IMR-90 (cell line): ENCODE measurements around the gene KRT7. TPM values are rescaled to one million over a fixed set of nuclear protein-coding genes. Genes with fewer than 3 reads are reported as not detected.

Source experiments
- ATAC-seq: fragments of 200-7000 bp; cut with Tn5 transposase; 2 replicates; pipeline ENCODE4 v1.9.1; 2020; ENCODE audit warnings: low read depth, mild to moderate bottlenecking, moderate library complexity
- BruUV-seq: library from RNA; stranded (reverse); fragments of 400-500 nt; replicated peaks from 2 replicates; lab custom pipeline; 2021; lab: Mats Ljungman, UMichigan
- CTCF ChIA-PET: fragments of 300-600 bp; formaldehyde crosslinking; extraction: SDS; loops from one replicate; lab custom pipeline; 2021; ENCODE audit warnings: antibody characterized with exemption; lab: Yijun Ruan, JAX
- POLR2A ChIA-PET: fragments of 300-600 bp; sonication (Branson Sonifier 250); formaldehyde crosslinking; loops from one replicate; lab custom pipeline; 2022; ENCODE audit warnings: antibody characterized with exemption; ENCODE audit not compliant: unreplicated experiment; lab: Charles Lee
- DNase-seq: peaks from one replicate; pipeline ENCODE4 v3.0.0; 2013
- H2AFZ ChIP-seq: replicated peaks from 2 replicates; pipeline ENCODE3; 2013; ENCODE audit warnings: low read length, mild to moderate bottlenecking; ENCODE audit not compliant: poor library complexity
- H2AK5ac ChIP-seq: 2 replicates; pipeline ENCODE4 v1.6.1; 2013; ENCODE audit warnings: low read depth, low read length, inconsistent platforms
- H2AK9ac ChIP-seq: replicated peaks from 2 replicates; pipeline ENCODE3; 2013; ENCODE audit warnings: mild to moderate bottlenecking, low read depth, low read length, moderate library complexity; ENCODE audit not compliant: poor library complexity
- H2BK120ac ChIP-seq: 2 replicates; pipeline ENCODE4 v1.6.1; 2013; ENCODE audit warnings: low read depth, low read length, inconsistent platforms
- H2BK15ac ChIP-seq: 3 replicates; pipeline ENCODE4 v1.6.1; 2013; ENCODE audit warnings: low read depth, low read length, inconsistent platforms
- H2BK20ac ChIP-seq: 2 replicates; pipeline ENCODE4 v1.6.1; 2013; ENCODE audit warnings: low read depth, mild to moderate bottlenecking, inconsistent platforms, low read length, moderate library complexity
- H2BK5ac ChIP-seq: 2 replicates; pipeline ENCODE4 v1.6.1; 2013; ENCODE audit warnings: mild to moderate bottlenecking, low read depth, low read length, inconsistent platforms; ENCODE audit not compliant: poor library complexity, severe bottlenecking
- H3K14ac ChIP-seq: replicated peaks from 2 replicates; pipeline ENCODE4 v1.6.1; 2013; ENCODE audit warnings: low read depth, low read length, inconsistent platforms
- H3K18ac ChIP-seq: 2 replicates; pipeline ENCODE4 v1.6.1; 2013; ENCODE audit warnings: low read depth, low read length, control low read depth
- H3K23ac ChIP-seq: 2 replicates; pipeline ENCODE4 v1.6.1; 2013; ENCODE audit warnings: low read depth, low read length, inconsistent platforms
- H3K27ac ChIP-seq: 2 replicates; pipeline ENCODE4 v1.5.1; 2013; ENCODE audit warnings: mild to moderate bottlenecking, control low read depth, low read length; ENCODE audit not compliant: insufficient read depth
- H3K27me3 ChIP-seq: 2 replicates; pipeline ENCODE4 v1.6.1; 2013; ENCODE audit warnings: low read length; ENCODE audit not compliant: control insufficient read depth, insufficient read depth
- H3K36me3 ChIP-seq: 2 replicates; pipeline ENCODE4 v1.6.1; 2013; ENCODE audit warnings: low read length, mixed read lengths; ENCODE audit not compliant: control insufficient read depth, insufficient read depth
- H3K4ac ChIP-seq: 2 replicates; pipeline ENCODE4 v1.6.1; 2013; ENCODE audit warnings: low read depth, low read length, inconsistent platforms
- H3K4me1 ChIP-seq: 2 replicates; pipeline ENCODE4 v1.6.1; 2013; ENCODE audit warnings: low read length, mixed read lengths; ENCODE audit not compliant: control insufficient read depth, insufficient read depth
- H3K4me2 ChIP-seq: 2 replicates; pipeline ENCODE4 v1.6.1; 2013; ENCODE audit warnings: low read depth, mild to moderate bottlenecking, control low read depth, low read length, moderate library complexity
- H3K4me3 ChIP-seq: 2 replicates; pipeline ENCODE4 v1.5.1; 2013; ENCODE audit warnings: low read depth, mild to moderate bottlenecking, control low read depth, low read length, moderate library complexity; ENCODE audit not compliant: insufficient read depth
- H3K56ac ChIP-seq: 2 replicates; pipeline ENCODE4 v1.6.1; 2013; ENCODE audit warnings: low read length, inconsistent platforms; ENCODE audit not compliant: insufficient read depth; ENCODE audit errors: extremely low read depth
- H3K79me1 ChIP-seq, 2 experiments: 2 replicates each; pipeline ENCODE4 v1.6.1; 2013; ENCODE audit warnings: low read length in 2 of 2, inconsistent platforms in 1 of 2, low read depth in 1 of 2
- H3K9ac ChIP-seq: 2 replicates; pipeline ENCODE4 v1.6.1; 2013; ENCODE audit warnings: low read depth, low read length, control low read depth
- H3K9me1 ChIP-seq: 2 replicates; pipeline ENCODE4 v1.6.1; 2013; ENCODE audit warnings: low read length, inconsistent platforms; ENCODE audit not compliant: insufficient read depth
- H3K9me3 ChIP-seq: 2 replicates; pipeline ENCODE4 v1.6.1; 2013; ENCODE audit warnings: low read length; ENCODE audit not compliant: control insufficient read depth, insufficient read depth
- H4K20me1 ChIP-seq: 2 replicates; pipeline ENCODE4 v1.6.1; 2013; ENCODE audit warnings: low read length, inconsistent platforms; ENCODE audit not compliant: insufficient read depth
- H4K5ac ChIP-seq: 2 replicates; pipeline ENCODE4 v1.6.1; 2013; ENCODE audit warnings: mild to moderate bottlenecking, low read depth, low read length, control low read depth
- H4K8ac ChIP-seq, 2 experiments: 2 replicates each; pipeline ENCODE4 v1.6.1; 2013; ENCODE audit warnings: low read depth in 2 of 2, low read length in 2 of 2, control low read depth in 1 of 2, inconsistent platforms in 1 of 2
- H4K91ac ChIP-seq: 2 replicates; pipeline ENCODE4 v1.6.1; 2013; ENCODE audit warnings: low read depth, low read length, inconsistent platforms; ENCODE audit not compliant: insufficient read depth
- CEBPB ChIP-seq: IDR thresholded peaks from 2 replicates; pipeline ENCODE4 v1.6.1; 2012; ENCODE audit warnings: low read depth, low read length, improper control_type of control experiment
- NFE2L2 ChIP-seq: fragments of 150-350 bp; IDR thresholded peaks from 2 replicates; pipeline ENCODE4 v1.6.1; 2016; ENCODE audit warnings: low read depth, mild to moderate bottlenecking, low read length
- POLR2A ChIP-seq: IDR thresholded peaks from 2 replicates; pipeline ENCODE4 v1.6.1; 2012; ENCODE audit warnings: mild to moderate bottlenecking, low read depth, low read length
- WGBS, 2 experiments: methylation state at CpG; one replicate each; pipeline versions ENCODE4 v1.1.5 to v1.1.7; 2013; ENCODE audit warnings: missing lambda C conversion rate in 2 of 2; ENCODE audit not compliant: insufficient read length in 1 of 2; ENCODE audit errors: extremely low coverage in 2 of 2; 5-methylcytosine and 5-hydroxymethylcytosine counted together
- dilution Hi-C: fragments of 300-500 bp; cut with HindIII; formaldehyde crosslinking; loops from one replicate; pipeline ENCODE4 v1.14.3; 2018; ENCODE audit warnings: low sequenced_read_pairs; ENCODE audit not compliant: unreplicated experiment
- in situ Hi-C: fragments of 300-500 bp; cut with MboI; formaldehyde crosslinking; loops from 3 replicates; pipeline ENCODE4 v1.14.3; 2019; ENCODE audit warnings: low sequenced_read_pairs, inconsistent platforms, mixed read lengths
- intact Hi-C: fragments of 100-400 bp; cut with micrococcal nuclease; formaldehyde crosslinking; loops from 2 replicates; pipeline ENCODE4 v1.10.0; 2022
- polyA plus RNA-seq, 3 experiments: library from polyadenylated mRNA; depleted of rRNA; stranded (reverse); fragments of >200 nt; gene quantifications; 2 replicates each; pipeline ENCODE4 v1.2.3, GENCODE V29; 2012; ENCODE audit warnings: low replicate concordance in 1 of 3
- total RNA-seq: library from RNA; depleted of rRNA; stranded (reverse); fragments of >200 nt; gene quantifications from 2 replicates; pipeline ENCODE4 v1.2.3, GENCODE V29; 2012
- TF ChIP-seq, protein P1 (sequence below): conservative IDR thresholded peaks from 2 replicates; pipeline ENCODE4 v1.5.1; 2012; ENCODE audit warnings: mild to moderate bottlenecking, low read depth, low read length, improper control_type of control experiment
- TF ChIP-seq, protein P2 (sequence below): fragments of 150-350 bp; IDR thresholded peaks from 2 replicates; pipeline ENCODE4 v1.6.1; 2017; ENCODE audit warnings: mild to moderate bottlenecking, antibody characterized with exemption, low read length, low read depth

The KRT7 gene
- total and polyA plus RNA-seq, 2 of the 4 experiments (the other 2 are of a cell fraction) = 0.54 to 1.7 TPM

DNA sequence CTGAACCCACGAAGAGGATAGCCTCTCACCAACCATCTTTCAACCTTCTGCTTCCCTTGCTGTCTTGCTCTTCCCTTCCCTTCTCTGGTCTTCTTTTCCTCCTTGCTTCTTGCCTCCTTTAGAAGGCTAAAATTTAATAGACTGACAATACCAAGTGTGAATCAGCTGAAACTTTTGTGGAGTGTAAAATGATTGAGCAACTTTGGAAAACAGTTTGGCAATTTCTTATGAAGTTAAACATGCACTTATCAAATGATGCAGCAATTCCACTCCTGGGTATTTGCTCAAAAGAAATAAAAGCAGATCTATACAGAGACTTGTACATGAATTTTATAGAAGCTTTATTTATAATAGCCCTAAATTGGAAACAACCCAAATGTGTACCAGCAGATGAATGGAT lies 38.1 kb downstream of the KRT7 start:
- H4K8ac ChIP-seq = no peak overlapping the region
- H3K27ac ChIP-seq = no peak overlapping the region
- H3K9me1 ChIP-seq = no peaks in the 10 kb centered on the region
- no peaks in the 10 kb centered on the region for H4K20me1 ChIP-seq
- peaks cover 10% of the 10 kb centered on the region for H3K27me3 ChIP-seq
- H3K4me3 ChIP-seq = no peak overlapping the region
- H3K4me2 ChIP-seq = no peak overlapping the region
- H2BK120ac ChIP-seq = no peak overlapping the region
- DNase-seq (peak; percentile 19), ATAC-seq (no peak)
- 0 out of 2 replicates have a peak overlapping the region, but pooled peaks have one; percentile 15 for H2AK5ac ChIP-seq
- ChIA-PET CTCF (no interaction called here), POLR2A (no interaction called here)
- dilution Hi-C loops = no loop called here
- no peak overlapping the region for H2BK20ac ChIP-seq
- no peak overlapping the region for H2BK15ac ChIP-seq
- H3K18ac ChIP-seq = no peak overlapping the region
- no peak overlapping the region for H2BK5ac ChIP-seq
- no peak overlapping the region for H3K4ac ChIP-seq
- WGBS, 2 experiments = no CpG with 5 or more reads among the region's 1 CpG
- H3K9me3 ChIP-seq = no peaks in the 10 kb centered on the region; the same call in 1 of the 2 replicates
- no peak overlapping the region for H2AK9ac ChIP-seq
- H4K5ac ChIP-seq = no peak overlapping the region
- H3K9ac ChIP-seq = no peak overlapping the region
- H3K56ac ChIP-seq = no peak overlapping the region
- H3K4me1 ChIP-seq = peaks cover 2% of the 10 kb centered on the region
- intact Hi-C loops = no loop called here
- BruUV-seq = no TSS peak
- no peak overlapping the region for H2AFZ ChIP-seq
- H4K91ac ChIP-seq = no peak overlapping the region; the same call in 1 of the 2 replicates
- H3K14ac ChIP-seq = no peak overlapping the region
- in situ Hi-C loops = no loop called here
- TF ChIP-seq, protein P1, sequence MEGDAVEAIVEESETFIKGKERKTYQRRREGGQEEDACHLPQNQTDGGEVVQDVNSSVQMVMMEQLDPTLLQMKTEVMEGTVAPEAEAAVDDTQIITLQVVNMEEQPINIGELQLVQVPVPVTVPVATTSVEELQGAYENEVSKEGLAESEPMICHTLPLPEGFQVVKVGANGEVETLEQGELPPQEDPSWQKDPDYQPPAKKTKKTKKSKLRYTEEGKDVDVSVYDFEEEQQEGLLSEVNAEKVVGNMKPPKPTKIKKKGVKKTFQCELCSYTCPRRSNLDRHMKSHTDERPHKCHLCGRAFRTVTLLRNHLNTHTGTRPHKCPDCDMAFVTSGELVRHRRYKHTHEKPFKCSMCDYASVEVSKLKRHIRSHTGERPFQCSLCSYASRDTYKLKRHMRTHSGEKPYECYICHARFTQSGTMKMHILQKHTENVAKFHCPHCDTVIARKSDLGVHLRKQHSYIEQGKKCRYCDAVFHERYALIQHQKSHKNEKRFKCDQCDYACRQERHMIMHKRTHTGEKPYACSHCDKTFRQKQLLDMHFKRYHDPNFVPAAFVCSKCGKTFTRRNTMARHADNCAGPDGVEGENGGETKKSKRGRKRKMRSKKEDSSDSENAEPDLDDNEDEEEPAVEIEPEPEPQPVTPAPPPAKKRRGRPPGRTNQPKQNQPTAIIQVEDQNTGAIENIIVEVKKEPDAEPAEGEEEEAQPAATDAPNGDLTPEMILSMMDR = no peak
- TF ChIP-seq POLR2A (no peak), NFE2L2 (0 out of 2 replicates have a peak, but pooled peaks have one; percentile 12), CEBPB (peak; percentile 74)
- TF ChIP-seq, protein P2, sequence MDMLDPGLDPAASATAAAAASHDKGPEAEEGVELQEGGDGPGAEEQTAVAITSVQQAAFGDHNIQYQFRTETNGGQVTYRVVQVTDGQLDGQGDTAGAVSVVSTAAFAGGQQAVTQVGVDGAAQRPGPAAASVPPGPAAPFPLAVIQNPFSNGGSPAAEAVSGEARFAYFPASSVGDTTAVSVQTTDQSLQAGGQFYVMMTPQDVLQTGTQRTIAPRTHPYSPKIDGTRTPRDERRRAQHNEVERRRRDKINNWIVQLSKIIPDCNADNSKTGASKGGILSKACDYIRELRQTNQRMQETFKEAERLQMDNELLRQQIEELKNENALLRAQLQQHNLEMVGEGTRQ = no peak
- no peaks in the 10 kb centered on the region for H3K36me3 ChIP-seq
- no peak overlapping the region for H3K23ac ChIP-seq
- H3K79me1 ChIP-seq = no peaks in the 10 kb centered on the region
